ENCODE data around the gene ACSS3. TPM values are rescaled to one million over a fixed set of nuclear protein-coding genes. Genes with fewer than 3 reads are reported as not detected.

ACSS3 gene
- total RNA-seq, 1 donor = 22.4 TPM

DNA sequence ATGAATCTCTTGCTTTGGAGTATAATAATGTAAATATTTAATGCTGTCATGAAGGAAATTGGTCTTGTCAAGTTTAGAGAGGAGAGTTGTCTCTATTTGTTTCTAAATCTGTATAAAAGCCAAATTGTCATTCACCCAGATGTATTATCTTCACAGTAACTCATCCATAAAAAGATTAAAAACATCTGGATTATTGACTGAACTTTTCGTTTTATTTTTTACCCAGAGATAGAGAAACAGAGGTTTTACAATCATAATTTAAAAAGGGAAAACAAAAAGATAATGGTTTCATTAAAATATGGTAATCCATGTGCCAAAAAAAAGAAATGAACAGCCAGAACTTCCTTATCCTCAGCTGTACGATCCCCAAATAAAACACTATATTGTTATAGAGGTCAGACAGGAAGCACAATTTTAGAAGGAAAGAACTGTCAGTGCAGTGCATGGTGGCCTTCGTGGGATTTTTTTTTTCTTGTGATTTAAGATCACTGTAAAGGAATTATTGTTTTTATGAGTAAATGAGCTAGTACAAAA lies 125.9 kb downstream of the ACSS3 start:
- Histone ChIP-seq H3K9me3 (ENCODE audit: low read depth, low read length) (no peaks in the 10 kb centered on the region), H2AFZ (ENCODE audit: low read length) (no peak overlapping the region), H3K36me3 (ENCODE audit: insufficient read depth, low read length) (no peaks in the 10 kb centered on the region), H3K4me2 (ENCODE audit: insufficient read depth, low read length) (no peak overlapping the region), H3K27ac (ENCODE audit: low read depth, low read length) (no peak overlapping the region), H4K20me1 (ENCODE audit: insufficient read depth, low read length) (no peaks in the 10 kb centered on the region), H3K27me3 (ENCODE audit: insufficient read depth, low read length) (no peaks in the 10 kb centered on the region), H3K4me1 (ENCODE audit: insufficient read depth, low read length) (peaks cover 14% of the 10 kb centered on the region), H3K4me3 (ENCODE audit: insufficient read depth, low read length) (no peak overlapping the region), H3K79me2 (ENCODE audit: insufficient read depth, low read length) (no peaks in the 10 kb centered on the region)
- DNase-seq (ENCODE audit: insufficient read length, low spot score, missing footprints) = no peak
- TF ChIP-seq, protein P1, sequence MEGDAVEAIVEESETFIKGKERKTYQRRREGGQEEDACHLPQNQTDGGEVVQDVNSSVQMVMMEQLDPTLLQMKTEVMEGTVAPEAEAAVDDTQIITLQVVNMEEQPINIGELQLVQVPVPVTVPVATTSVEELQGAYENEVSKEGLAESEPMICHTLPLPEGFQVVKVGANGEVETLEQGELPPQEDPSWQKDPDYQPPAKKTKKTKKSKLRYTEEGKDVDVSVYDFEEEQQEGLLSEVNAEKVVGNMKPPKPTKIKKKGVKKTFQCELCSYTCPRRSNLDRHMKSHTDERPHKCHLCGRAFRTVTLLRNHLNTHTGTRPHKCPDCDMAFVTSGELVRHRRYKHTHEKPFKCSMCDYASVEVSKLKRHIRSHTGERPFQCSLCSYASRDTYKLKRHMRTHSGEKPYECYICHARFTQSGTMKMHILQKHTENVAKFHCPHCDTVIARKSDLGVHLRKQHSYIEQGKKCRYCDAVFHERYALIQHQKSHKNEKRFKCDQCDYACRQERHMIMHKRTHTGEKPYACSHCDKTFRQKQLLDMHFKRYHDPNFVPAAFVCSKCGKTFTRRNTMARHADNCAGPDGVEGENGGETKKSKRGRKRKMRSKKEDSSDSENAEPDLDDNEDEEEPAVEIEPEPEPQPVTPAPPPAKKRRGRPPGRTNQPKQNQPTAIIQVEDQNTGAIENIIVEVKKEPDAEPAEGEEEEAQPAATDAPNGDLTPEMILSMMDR (IDR thresholded peaks at IDR 0.05; ENCODE audit: extremely low read depth, low read depth, low read length) = no peak

DNA sequence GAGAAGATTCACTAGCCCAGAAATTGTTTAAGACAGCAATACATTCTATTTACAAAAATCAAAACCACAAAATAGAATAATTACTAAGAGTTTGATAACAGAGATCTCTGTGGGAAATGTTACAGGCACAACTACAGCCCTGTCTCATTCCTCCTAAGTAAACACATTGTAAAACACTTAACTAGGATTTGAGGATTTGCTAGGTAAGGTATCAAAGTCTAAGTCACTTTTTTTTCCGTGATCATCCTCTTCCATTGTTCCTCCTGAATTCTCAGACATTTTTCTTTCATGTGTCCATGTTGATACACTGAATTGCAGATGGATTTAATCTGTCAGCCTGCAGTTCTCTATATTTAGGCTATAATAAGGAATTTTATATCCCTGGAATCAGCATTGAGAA lies 127.5 kb downstream of the ACSS3 start:
- Histone ChIP-seq H3K27me3 (ENCODE audit: insufficient read depth, low read length) (no peaks in the 10 kb centered on the region), H3K9me3 (ENCODE audit: low read depth, low read length) (no peaks in the 10 kb centered on the region), H3K4me2 (ENCODE audit: insufficient read depth, low read length) (no peak overlapping the region), H2AFZ (ENCODE audit: low read length) (no peak overlapping the region), H3K27ac (ENCODE audit: low read depth, low read length) (no peak overlapping the region), H4K20me1 (ENCODE audit: insufficient read depth, low read length) (no peaks in the 10 kb centered on the region), H3K36me3 (ENCODE audit: insufficient read depth, low read length) (no peaks in the 10 kb centered on the region), H3K79me2 (ENCODE audit: insufficient read depth, low read length) (no peaks in the 10 kb centered on the region), H3K4me3 (ENCODE audit: insufficient read depth, low read length) (no peak overlapping the region), H3K4me1 (ENCODE audit: insufficient read depth, low read length) (peaks cover 30% of the 10 kb centered on the region)
- TF ChIP-seq, protein P1 (IDR thresholded peaks at IDR 0.05; ENCODE audit: extremely low read depth, low read depth, low read length) = no peak
- no peak for DNase-seq (ENCODE audit: insufficient read length, low spot score, missing footprints)

DNA sequence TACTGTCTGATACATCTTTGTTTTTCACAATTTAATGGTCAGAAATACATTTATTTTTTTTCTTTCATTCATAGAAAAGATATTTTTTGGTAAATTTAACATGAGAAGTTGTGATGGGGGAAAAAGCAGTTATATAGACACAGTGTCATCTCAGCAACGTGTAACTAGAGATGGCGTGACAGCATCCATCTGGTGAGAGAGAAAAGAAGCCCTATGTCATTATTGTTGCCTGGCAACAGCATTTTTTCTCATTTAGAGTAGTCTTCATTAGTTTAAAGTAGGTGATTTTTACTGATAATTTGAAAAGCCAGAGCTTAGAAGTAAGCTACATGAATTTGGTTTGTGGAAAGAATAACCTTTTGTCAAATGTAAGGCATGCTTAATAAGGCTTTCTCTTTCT lies 128.6 kb downstream of the ACSS3 start:
- no peaks in the 10 kb centered on the region for H4K20me1 ChIP-seq (ENCODE audit: insufficient read depth, low read length)
- H2AFZ ChIP-seq (ENCODE audit: low read length) = no peak overlapping the region
- H3K4me2 ChIP-seq (ENCODE audit: insufficient read depth, low read length) = no peak overlapping the region
- no peak for DNase-seq (ENCODE audit: insufficient read length, low spot score, missing footprints)
- no peaks in the 10 kb centered on the region for H3K9me3 ChIP-seq (ENCODE audit: low read depth, low read length)
- no peaks in the 10 kb centered on the region for H3K36me3 ChIP-seq (ENCODE audit: insufficient read depth, low read length)
- H3K27ac ChIP-seq (ENCODE audit: low read depth, low read length) = no peak overlapping the region
- peaks cover 30% of the 10 kb centered on the region for H3K4me1 ChIP-seq (ENCODE audit: insufficient read depth, low read length)
- TF ChIP-seq, protein P1 (IDR thresholded peaks at IDR 0.05; ENCODE audit: extremely low read depth, low read depth, low read length) = no peak
- H3K4me3 ChIP-seq (ENCODE audit: insufficient read depth, low read length) = no peak overlapping the region
- H3K27me3 ChIP-seq (ENCODE audit: insufficient read depth, low read length) = no peaks in the 10 kb centered on the region
- no peaks in the 10 kb centered on the region for H3K79me2 ChIP-seq (ENCODE audit: insufficient read depth, low read length)

DNA sequence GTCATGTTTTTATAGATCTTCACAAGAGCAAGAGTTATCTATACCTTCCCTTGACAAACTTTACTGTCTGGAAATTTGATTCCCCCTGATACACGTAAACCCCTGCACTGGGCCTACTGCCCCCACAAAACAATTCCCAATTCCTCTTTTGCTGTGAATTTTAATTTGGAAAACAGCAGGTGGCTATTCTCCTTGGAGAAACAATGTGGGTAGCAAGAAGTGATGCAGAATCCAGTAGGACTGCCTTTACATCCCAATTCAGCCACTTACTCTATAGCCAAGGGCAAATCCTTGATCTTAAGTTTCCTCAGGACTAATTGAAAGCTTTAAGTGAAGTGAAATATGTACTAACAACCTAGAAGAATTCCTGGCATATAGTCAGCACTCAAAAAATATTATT lies 129.3 kb downstream of the ACSS3 start:
- Histone ChIP-seq H3K9me3 (ENCODE audit: low read depth, low read length) (no peaks in the 10 kb centered on the region), H3K4me1 (ENCODE audit: insufficient read depth, low read length) (peaks cover 30% of the 10 kb centered on the region), H3K79me2 (ENCODE audit: insufficient read depth, low read length) (no peaks in the 10 kb centered on the region), H3K4me2 (ENCODE audit: insufficient read depth, low read length) (no peak overlapping the region), H3K4me3 (ENCODE audit: insufficient read depth, low read length) (no peak overlapping the region), H2AFZ (ENCODE audit: low read length) (no peak overlapping the region), H3K27ac (ENCODE audit: low read depth, low read length) (no peak overlapping the region), H4K20me1 (ENCODE audit: insufficient read depth, low read length) (no peaks in the 10 kb centered on the region), H3K36me3 (ENCODE audit: insufficient read depth, low read length) (no peaks in the 10 kb centered on the region), H3K27me3 (ENCODE audit: insufficient read depth, low read length) (no peaks in the 10 kb centered on the region)
- no peak for DNase-seq (ENCODE audit: insufficient read length, low spot score, missing footprints)
- TF ChIP-seq, protein P1 (IDR thresholded peaks at IDR 0.05; ENCODE audit: extremely low read depth, low read depth, low read length) = no peak

All from osteoblast (primary cell).